ENCODE results near the gene CSMD2. TPM values are rescaled to one million over a fixed set of nuclear protein-coding genes. Genes with fewer than 3 reads are reported as not detected.

Gene CSMD2
- total RNA-seq, 2 donors from 2014 or later, result 2.8 to 3.0 TPM

DNA sequence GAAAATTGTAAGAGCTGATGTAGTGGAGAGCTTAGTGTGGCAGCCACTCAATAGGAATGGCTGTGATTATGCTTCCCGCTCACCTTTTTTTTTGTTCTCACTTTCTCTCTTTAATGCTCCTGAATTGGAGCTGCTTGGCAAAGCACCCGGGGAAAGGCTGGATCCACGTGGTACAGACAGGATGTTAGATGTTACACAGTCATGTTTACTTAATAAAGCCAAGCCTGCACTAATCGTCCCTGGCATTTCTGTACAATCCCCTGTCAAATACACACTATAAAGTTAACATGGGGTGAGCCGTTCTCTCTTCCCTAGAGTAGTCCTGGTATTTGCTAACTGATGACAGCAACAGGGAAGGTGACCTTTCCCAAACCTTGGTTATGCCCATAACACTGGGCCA, 504.8 kb downstream of the CSMD2 start:
- ATAC-seq (ENCODE audit: insufficient number of reproducible peaks, low FRiP score, low read depth) (no peak), DNase-seq (ENCODE audit: low spot score) (no peak)
- TF ChIP-seq, protein P1, sequence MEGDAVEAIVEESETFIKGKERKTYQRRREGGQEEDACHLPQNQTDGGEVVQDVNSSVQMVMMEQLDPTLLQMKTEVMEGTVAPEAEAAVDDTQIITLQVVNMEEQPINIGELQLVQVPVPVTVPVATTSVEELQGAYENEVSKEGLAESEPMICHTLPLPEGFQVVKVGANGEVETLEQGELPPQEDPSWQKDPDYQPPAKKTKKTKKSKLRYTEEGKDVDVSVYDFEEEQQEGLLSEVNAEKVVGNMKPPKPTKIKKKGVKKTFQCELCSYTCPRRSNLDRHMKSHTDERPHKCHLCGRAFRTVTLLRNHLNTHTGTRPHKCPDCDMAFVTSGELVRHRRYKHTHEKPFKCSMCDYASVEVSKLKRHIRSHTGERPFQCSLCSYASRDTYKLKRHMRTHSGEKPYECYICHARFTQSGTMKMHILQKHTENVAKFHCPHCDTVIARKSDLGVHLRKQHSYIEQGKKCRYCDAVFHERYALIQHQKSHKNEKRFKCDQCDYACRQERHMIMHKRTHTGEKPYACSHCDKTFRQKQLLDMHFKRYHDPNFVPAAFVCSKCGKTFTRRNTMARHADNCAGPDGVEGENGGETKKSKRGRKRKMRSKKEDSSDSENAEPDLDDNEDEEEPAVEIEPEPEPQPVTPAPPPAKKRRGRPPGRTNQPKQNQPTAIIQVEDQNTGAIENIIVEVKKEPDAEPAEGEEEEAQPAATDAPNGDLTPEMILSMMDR (IDR thresholded peaks at IDR 0.05), result no peak
- no peak overlapping the region for H3K4me3 ChIP-seq
- H3K4me1 ChIP-seq (ENCODE audit: control insufficient read depth in 1 of 2, low read depth in 2 of 2), result no peaks in the 10 kb centered on the region
- H3K27ac ChIP-seq, result no peak overlapping the region
- H3K9me3 ChIP-seq, result no peaks in the 10 kb centered on the region
- no peaks in the 10 kb centered on the region for H3K36me3 ChIP-seq
- H3K27me3 ChIP-seq (replicated peaks; ENCODE audit: insufficient read depth), result no peaks in the 10 kb centered on the region

DNA sequence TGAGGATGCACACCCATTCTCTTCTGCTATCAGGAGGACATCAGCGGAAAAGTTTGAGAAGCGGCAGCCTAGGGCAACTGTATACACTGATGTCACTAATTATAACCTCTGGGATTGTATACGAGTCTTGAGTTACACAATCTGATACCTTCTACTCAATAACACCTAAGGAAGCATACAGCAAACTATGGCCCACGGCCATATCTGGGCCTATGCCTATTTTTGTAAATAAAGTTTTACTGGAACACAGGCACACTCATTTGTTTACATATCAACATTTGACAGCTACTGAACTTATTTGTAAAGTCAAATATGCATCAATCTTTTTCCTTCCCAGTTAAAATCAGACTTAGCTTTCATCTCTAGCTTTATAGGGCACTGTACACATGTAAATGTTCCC, 505.4 kb downstream of the CSMD2 start:
- ATAC-seq (ENCODE audit: insufficient number of reproducible peaks, low FRiP score, low read depth) (no peak), DNase-seq (ENCODE audit: low spot score) (no peak)
- TF ChIP-seq, protein P1 (IDR thresholded peaks at IDR 0.05), result no peak
- no peaks in the 10 kb centered on the region for H3K36me3 ChIP-seq
- H3K9me3 ChIP-seq, result no peaks in the 10 kb centered on the region
- H3K4me3 ChIP-seq, result no peak overlapping the region
- no peaks in the 10 kb centered on the region for H3K27me3 ChIP-seq (replicated peaks; ENCODE audit: insufficient read depth)
- H3K27ac ChIP-seq, result no peak overlapping the region
- H3K4me1 ChIP-seq (ENCODE audit: control insufficient read depth in 1 of 2, low read depth in 2 of 2), result no peaks in the 10 kb centered on the region

DNA sequence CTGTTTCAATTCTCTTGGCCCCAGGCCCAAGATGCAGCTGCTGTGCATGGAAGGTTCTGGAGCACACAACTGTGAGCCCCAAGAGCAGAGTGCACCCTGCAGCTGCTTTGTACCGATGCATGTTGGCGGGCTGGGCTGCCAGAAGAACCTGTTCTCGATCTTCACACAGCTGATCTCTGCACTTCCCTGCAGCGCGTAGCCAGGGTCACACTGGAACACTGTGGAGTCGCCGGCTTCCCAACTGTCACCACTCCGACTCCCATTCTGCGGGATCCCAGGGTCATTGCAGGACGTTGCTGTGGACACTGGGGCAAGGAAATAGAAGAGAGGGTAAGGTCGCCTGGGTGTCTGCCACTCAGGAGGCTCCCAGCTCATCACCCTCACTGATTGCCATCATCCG, 507.2 kb downstream of the CSMD2 start:
- Histone ChIP-seq H3K36me3 (no peaks in the 10 kb centered on the region), H3K9me3 (no peaks in the 10 kb centered on the region), H3K27me3 (replicated peaks; ENCODE audit: insufficient read depth) (no peaks in the 10 kb centered on the region), H3K4me3 (no peak overlapping the region), H3K4me1 (ENCODE audit: control insufficient read depth in 1 of 2, low read depth in 2 of 2) (no peaks in the 10 kb centered on the region), H3K27ac (no peak overlapping the region)
- no peak for DNase-seq (ENCODE audit: low spot score)
- TF ChIP-seq, protein P1 (IDR thresholded peaks at IDR 0.05), result no peak
- no peak for ATAC-seq (ENCODE audit: insufficient number of reproducible peaks, low FRiP score, low read depth)

DNA sequence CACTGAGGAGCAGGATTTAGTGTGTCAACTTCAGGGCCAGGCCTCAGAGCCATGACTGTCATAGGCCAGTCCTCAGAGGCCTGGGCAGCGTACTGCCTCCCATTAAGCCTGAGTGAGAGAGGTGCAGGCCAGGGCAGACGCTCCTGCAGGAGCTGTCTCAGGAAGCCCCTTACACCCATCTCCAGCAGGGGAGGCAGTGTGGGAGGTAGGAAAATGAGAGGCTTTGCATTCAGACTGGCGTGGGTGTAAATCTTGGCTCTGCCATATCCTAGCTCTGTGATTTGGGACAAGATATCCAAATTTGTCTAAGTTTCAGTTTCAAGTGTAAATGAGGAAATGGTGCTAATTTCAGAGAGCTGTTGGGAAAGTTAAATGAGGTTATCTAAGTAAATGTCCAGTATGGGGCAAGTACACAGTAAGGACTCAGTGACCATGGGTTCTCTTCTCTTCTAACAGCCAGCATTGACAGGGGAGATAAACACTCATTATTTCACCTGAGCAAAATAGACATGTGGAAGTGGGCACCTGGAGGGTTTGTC, 508.5 kb downstream of the CSMD2 start:
- Histone ChIP-seq H3K9me3 (no peaks in the 10 kb centered on the region), H3K4me1 (ENCODE audit: control insufficient read depth in 1 of 2, low read depth in 2 of 2) (no peaks in the 10 kb centered on the region), H3K27ac (no peak overlapping the region), H3K36me3 (no peaks in the 10 kb centered on the region), H3K4me3 (no peak overlapping the region), H3K27me3 (replicated peaks; ENCODE audit: insufficient read depth) (no peaks in the 10 kb centered on the region)
- DNase-seq (ENCODE audit: low spot score), result no peak
- TF ChIP-seq, protein P1 (IDR thresholded peaks at IDR 0.05), result no peak
- no peak for ATAC-seq (ENCODE audit: insufficient number of reproducible peaks, low FRiP score, low read depth)

DNA sequence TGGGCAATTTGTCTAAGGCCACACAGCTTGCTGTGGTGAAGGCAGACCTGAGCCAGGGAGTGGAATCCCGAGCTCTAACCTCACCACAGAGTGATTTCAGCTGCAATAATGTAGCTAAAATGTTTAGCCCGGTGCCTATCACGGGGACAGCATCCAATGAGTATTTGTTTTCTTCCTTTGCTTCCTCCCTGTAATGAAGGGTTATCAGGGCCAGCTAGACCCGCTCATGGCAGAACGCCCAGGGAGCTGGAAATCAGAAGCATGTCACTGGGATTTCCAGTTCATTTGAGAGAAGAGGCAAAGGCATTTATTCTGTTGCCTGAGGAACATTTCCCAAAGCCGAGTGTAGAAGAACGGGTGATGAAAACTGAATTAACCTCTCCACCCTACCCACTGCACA, 509.5 kb downstream of the CSMD2 start:
- Histone ChIP-seq H3K4me3 (no peak overlapping the region), H3K9me3 (no peaks in the 10 kb centered on the region), H3K4me1 (ENCODE audit: control insufficient read depth in 1 of 2, low read depth in 2 of 2) (no peaks in the 10 kb centered on the region), H3K27me3 (replicated peaks; ENCODE audit: insufficient read depth) (no peaks in the 10 kb centered on the region), H3K27ac (no peak overlapping the region), H3K36me3 (no peaks in the 10 kb centered on the region)
- DNase-seq (ENCODE audit: low spot score) (no peak), ATAC-seq (ENCODE audit: insufficient number of reproducible peaks, low FRiP score, low read depth) (no peak)
- TF ChIP-seq, protein P1 (IDR thresholded peaks at IDR 0.05), result no peak

Measured in thoracic aorta (tissue), 2 donors.